Neuronal stem cell (in vitro differentiated cells): ENCODE data around the gene DUSP10.

ENCODE experiments used
- DNase-seq: peaks from one replicate; pipeline ENCODE4 v3.0.0-alpha.2; 2013; ENCODE audit warnings: low spot score
- H2AFZ ChIP-seq: one replicate; pipeline ENCODE4 v1.6.1; 2013; ENCODE audit warnings: mild to moderate bottlenecking, low read length, inconsistent platforms
- H2AK5ac ChIP-seq: 2 replicates; pipeline ENCODE4 v1.6.1; 2013; ENCODE audit warnings: low read depth, mild to moderate bottlenecking, inconsistent platforms, low read length, moderate library complexity, mixed read lengths
- H2BK120ac ChIP-seq: 2 replicates; pipeline ENCODE4 v1.6.1; 2013; ENCODE audit warnings: low read depth, mild to moderate bottlenecking, inconsistent platforms, low read length, moderate library complexity, mixed read lengths
- H2BK12ac ChIP-seq: one replicate; pipeline ENCODE4 v1.6.1; 2013; ENCODE audit warnings: low read length, inconsistent platforms
- H2BK15ac ChIP-seq: 2 replicates; pipeline ENCODE4 v1.6.1; 2013; ENCODE audit warnings: mild to moderate bottlenecking, low read length, inconsistent platforms, mixed read lengths
- H2BK5ac ChIP-seq: one replicate; pipeline ENCODE4 v1.6.1; 2013; ENCODE audit warnings: inconsistent platforms, mild to moderate bottlenecking, low read length, moderate library complexity
- H3K14ac ChIP-seq: one replicate; pipeline ENCODE4 v1.6.1; 2013; ENCODE audit warnings: low read length, inconsistent platforms
- H3K18ac ChIP-seq: 2 replicates; pipeline ENCODE4 v1.6.1; 2013; ENCODE audit warnings: low read length, inconsistent platforms
- H3K23ac ChIP-seq: 2 replicates; pipeline ENCODE4 v1.6.1; 2013; ENCODE audit warnings: low read depth, mild to moderate bottlenecking, mixed read lengths, low read length, inconsistent platforms; ENCODE audit not compliant: poor library complexity
- H3K27ac ChIP-seq: replicated peaks from 3 replicates; pipeline ENCODE4 v1.5.1; 2013; ENCODE audit warnings: low read length, inconsistent platforms
- H3K27me3 ChIP-seq, 3 experiments: 2 replicates each; pipeline ENCODE4 v1.6.1; 2013; ENCODE audit warnings: low read length in 3 of 3, mild to moderate bottlenecking in 2 of 3, inconsistent platforms in 1 of 3, low read depth in 1 of 3, mixed read lengths in 1 of 3, moderate library complexity in 1 of 3; ENCODE audit not compliant: control insufficient read depth in 3 of 3, insufficient read depth in 3 of 3
- H3K36me3 ChIP-seq, 2 donors: replicated peaks in 1 of 2; 2 replicates each; pipeline ENCODE4 v1.6.1; 2013; ENCODE audit warnings: low read length in 2 of 2; ENCODE audit not compliant: control insufficient read depth in 2 of 2, insufficient read depth in 2 of 2
- H3K4ac ChIP-seq: 2 replicates; pipeline ENCODE4 v1.6.1; 2013; ENCODE audit warnings: inconsistent platforms, mild to moderate bottlenecking, low read length, moderate library complexity
- H3K4me1 ChIP-seq, 2 donors: 1 replicate in 1 of 2; 2 replicates in 1 of 2; pipeline ENCODE4 v1.6.1; 2013; ENCODE audit warnings: low read length in 2 of 2, low read depth in 1 of 2; ENCODE audit not compliant: control insufficient read depth in 2 of 2, insufficient read depth in 1 of 2
- H3K4me2 ChIP-seq: one replicate; pipeline ENCODE4 v1.6.1; 2013; ENCODE audit warnings: mild to moderate bottlenecking, low read length, inconsistent platforms; ENCODE audit not compliant: insufficient read depth, poor library complexity, severe bottlenecking
- H3K4me3 ChIP-seq, 2 donors: 2 replicates each; pipeline ENCODE4 v1.5.1; 2013; ENCODE audit warnings: low read length in 2 of 2, mild to moderate bottlenecking in 2 of 2, inconsistent platforms in 1 of 2, moderate library complexity in 1 of 2
- H3K79me1 ChIP-seq: one replicate; pipeline ENCODE4 v1.6.1; 2013; ENCODE audit warnings: low read depth, mild to moderate bottlenecking, inconsistent platforms, low read length, moderate library complexity
- H3K9ac ChIP-seq: one replicate; pipeline ENCODE4 v1.6.1; 2013; ENCODE audit warnings: mild to moderate bottlenecking, low read depth, low read length, inconsistent platforms; ENCODE audit not compliant: poor library complexity
- H3K9me3 ChIP-seq, 2 donors: replicated peaks in 1 of 2; 2 replicates each; pipeline versions ENCODE3 to v1.6.1; 2013; ENCODE audit warnings: low read length in 2 of 2, mild to moderate bottlenecking in 2 of 2, inconsistent platforms in 1 of 2, low read depth in 1 of 2, mixed read lengths in 1 of 2, moderate library complexity in 1 of 2; ENCODE audit not compliant: control insufficient read depth in 2 of 2, insufficient read depth in 1 of 2
- H4K8ac ChIP-seq: one replicate; pipeline ENCODE4 v1.6.1; 2013; ENCODE audit warnings: low read depth, mild to moderate bottlenecking, inconsistent platforms, low read length, moderate library complexity
- H4K91ac ChIP-seq: one replicate; pipeline ENCODE4 v1.6.1; 2013; ENCODE audit warnings: low read length, low read depth, mild to moderate bottlenecking, inconsistent platforms; ENCODE audit not compliant: poor library complexity
- WGBS, 2 donors: extraction: QIAGEN DNeasy Blood & Tissue Kit; methylation state at CpG; one replicate each; pipeline ENCODE4 v1.1.7; 2013; ENCODE audit warnings: missing lambda C conversion rate in 2 of 2, mixed read lengths in 1 of 2; ENCODE audit not compliant: insufficient read length in 2 of 2, insufficient replicate concordance in 1 of 2; ENCODE audit errors: extremely low coverage in 2 of 2; 5-methylcytosine and 5-hydroxymethylcytosine counted together

The DUSP10 gene

DNA sequence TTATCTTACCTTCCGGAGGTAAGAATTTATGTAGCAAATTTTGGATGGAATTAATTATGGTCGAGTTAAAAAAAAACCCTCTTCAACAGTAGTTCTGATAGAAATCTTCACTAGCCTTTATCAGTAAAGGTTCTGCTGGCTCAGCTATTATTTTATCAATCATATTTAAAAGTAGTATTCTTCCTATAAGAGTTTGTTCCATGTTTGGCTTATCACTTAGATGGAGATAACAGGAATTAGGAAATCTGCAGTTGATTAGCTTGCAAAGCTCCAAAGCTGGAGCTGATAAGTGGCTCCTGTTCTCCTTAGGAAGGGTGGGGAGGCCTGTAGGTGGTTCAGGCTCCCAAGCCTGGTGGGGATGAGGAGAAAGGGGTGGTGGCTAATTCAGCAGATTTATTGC lies 31.5 kb upstream of the DUSP10 start:
- no peak overlapping the region for H3K4me2 ChIP-seq
- no peak overlapping the region for H2AK5ac ChIP-seq
- no peak overlapping the region for H3K18ac ChIP-seq
- no peaks in the 10 kb centered on the region for H3K4me1 ChIP-seq
- no peak overlapping the region for H3K14ac ChIP-seq
- no peak overlapping the region for H3K4me3 ChIP-seq
- WGBS, 2 donors, result no CpG with 5 or more reads among the region's 2 CpGs
- no peak overlapping the region for H3K23ac ChIP-seq
- no peak overlapping the region for H3K9ac ChIP-seq
- no peak overlapping the region for H2AFZ ChIP-seq
- no peaks in the 10 kb centered on the region for H3K27me3 ChIP-seq
- no peak overlapping the region for H2BK5ac ChIP-seq
- H4K91ac ChIP-seq, result no peak overlapping the region
- H2BK120ac ChIP-seq, result no peak overlapping the region
- H2BK12ac ChIP-seq, result no peak overlapping the region
- no peaks in the 10 kb centered on the region for H3K9me3 ChIP-seq
- H3K4ac ChIP-seq, result no peak overlapping the region
- no peak for DNase-seq
- no peak overlapping the region for H2BK15ac ChIP-seq
- H3K36me3 ChIP-seq, result no peaks in the 10 kb centered on the region
- H4K8ac ChIP-seq, result no peak overlapping the region
- H3K27ac ChIP-seq, result no peak overlapping the region
- H3K79me1 ChIP-seq, result no peaks in the 10 kb centered on the region

DNA sequence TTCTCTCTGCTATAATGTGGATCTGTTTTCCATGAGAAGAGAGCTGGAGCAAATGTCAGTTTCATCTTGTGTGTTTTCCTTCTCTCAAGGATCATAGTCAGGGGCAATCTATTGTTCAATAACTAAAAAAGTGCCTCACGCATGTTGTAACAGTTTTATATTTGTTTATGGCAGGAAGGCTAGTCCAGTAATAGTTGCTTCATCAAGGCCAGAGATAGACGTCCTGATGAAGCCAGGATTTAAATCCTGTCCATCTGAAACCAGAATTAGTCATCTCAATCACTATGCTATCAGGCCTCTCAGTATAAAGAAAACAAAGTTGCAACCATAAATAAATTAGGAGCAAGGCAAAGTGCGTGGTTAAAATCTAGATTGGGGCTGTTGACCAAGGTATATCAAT lies 30.2 kb upstream of the DUSP10 start:
- Histone ChIP-seq H4K91ac (no peak overlapping the region), H4K8ac (no peak overlapping the region), H3K36me3 (no peaks in the 10 kb centered on the region), H3K79me1 (no peaks in the 10 kb centered on the region), H2BK5ac (no peak overlapping the region), H3K4me2 (no peak overlapping the region), H3K14ac (no peak overlapping the region), H3K9me3 (no peaks in the 10 kb centered on the region), H2BK15ac (no peak overlapping the region), H2BK120ac (no peak overlapping the region), H2AK5ac (no peak overlapping the region), H3K23ac (no peak overlapping the region), H2AFZ (no peak overlapping the region), H3K27me3 (no peaks in the 10 kb centered on the region), H3K4ac (no peak overlapping the region), H2BK12ac (no peak overlapping the region), H3K4me1 (no peaks in the 10 kb centered on the region), H3K4me3 (no peak overlapping the region), H3K27ac (no peak overlapping the region), H3K9ac (no peak overlapping the region), H3K18ac (no peak overlapping the region)
- no CpG with 5 or more reads among the region's 3 CpGs for WGBS, 2 donors
- no peak for DNase-seq

DNA sequence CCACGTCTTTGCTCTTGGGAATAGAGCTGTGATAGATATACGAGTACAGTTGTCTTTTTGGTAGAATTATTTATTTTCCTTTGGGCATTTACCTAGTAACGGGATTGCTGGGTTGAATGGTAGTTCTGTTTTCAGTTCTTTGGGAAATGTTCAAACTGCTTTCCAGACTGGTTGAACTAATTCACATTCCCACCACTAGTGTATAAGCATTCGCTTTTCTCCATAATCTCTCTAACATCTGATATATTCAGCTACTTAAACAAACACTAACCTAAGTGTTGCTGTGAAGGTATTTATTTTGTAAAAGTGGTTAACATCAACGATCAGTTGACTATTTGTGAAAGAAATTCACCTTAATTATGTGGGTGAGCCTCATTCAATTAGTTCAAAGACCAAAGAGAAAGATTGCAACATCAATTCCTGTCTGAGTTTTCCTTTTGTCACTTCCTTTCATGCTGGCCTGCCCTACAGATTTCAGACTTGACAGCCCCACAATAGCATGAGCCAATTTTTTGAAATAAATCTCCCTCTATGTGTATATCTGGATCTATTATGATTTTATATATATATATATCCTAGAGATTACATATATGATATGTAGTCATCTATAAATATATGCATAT lies 26.7 kb upstream of the DUSP10 start:
- H4K8ac ChIP-seq, result no peak overlapping the region
- H3K79me1 ChIP-seq, result no peaks in the 10 kb centered on the region
- H3K4me3 ChIP-seq, result no peak overlapping the region
- H3K4me1 ChIP-seq, result no peaks in the 10 kb centered on the region
- no CpG with 5 or more reads among the region's 5 CpGs for WGBS, 2 donors
- H2AFZ ChIP-seq, result no peak overlapping the region
- no peak overlapping the region for H3K9ac ChIP-seq
- no peak overlapping the region for H3K4me2 ChIP-seq
- no peak for DNase-seq
- no peak overlapping the region for H4K91ac ChIP-seq
- no peak overlapping the region for H3K18ac ChIP-seq
- H2BK5ac ChIP-seq, result no peak overlapping the region
- no peak overlapping the region for H2BK15ac ChIP-seq
- no peak overlapping the region for H2AK5ac ChIP-seq
- H3K14ac ChIP-seq, result no peak overlapping the region
- H3K4ac ChIP-seq, result no peak overlapping the region
- no peaks in the 10 kb centered on the region for H3K27me3 ChIP-seq
- no peak overlapping the region for H2BK12ac ChIP-seq
- no peaks in the 10 kb centered on the region for H3K9me3 ChIP-seq
- H2BK120ac ChIP-seq, result no peak overlapping the region
- no peak overlapping the region for H3K23ac ChIP-seq
- H3K36me3 ChIP-seq, result no peaks in the 10 kb centered on the region
- no peak overlapping the region for H3K27ac ChIP-seq

DNA sequence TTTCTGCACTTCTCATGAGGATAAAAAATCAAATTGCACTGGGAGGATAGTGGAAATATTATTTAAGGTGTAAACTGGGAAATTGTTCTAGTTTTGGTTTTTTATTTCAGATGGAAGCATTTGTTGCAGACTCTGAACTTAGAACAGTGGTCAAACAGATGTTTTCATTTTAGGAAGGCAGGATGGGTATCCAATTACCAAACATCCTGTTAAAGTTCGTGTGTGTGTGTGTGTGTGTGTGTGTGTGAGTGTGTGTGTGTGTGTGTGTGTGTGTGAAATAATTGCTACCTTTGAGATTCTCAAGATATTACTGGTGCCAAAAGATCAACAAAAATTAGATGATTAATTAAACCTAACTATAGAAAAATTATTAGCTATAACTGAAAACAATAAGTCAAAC lies 24.3 kb upstream of the DUSP10 start:
- no CpG with 5 or more reads among the region's 1 CpG for WGBS, 2 donors
- Histone ChIP-seq H3K14ac (no peak overlapping the region), H3K27ac (no peak overlapping the region)

More for the DNA sequence above, 24.3 kb upstream of the DUSP10 start:
- Histone ChIP-seq H3K4me1 (no peaks in the 10 kb centered on the region), H3K9ac (no peak overlapping the region), H3K23ac (no peak overlapping the region), H2AK5ac (no peak overlapping the region), H2BK120ac (no peak overlapping the region), H2BK12ac (no peak overlapping the region), H3K36me3 (no peaks in the 10 kb centered on the region), H2BK5ac (no peak overlapping the region), H4K8ac (no peak overlapping the region), H3K27me3 (no peaks in the 10 kb centered on the region), H3K9me3 (no peaks in the 10 kb centered on the region), H3K4ac (no peak overlapping the region), H3K79me1 (no peaks in the 10 kb centered on the region), H4K91ac (no peak overlapping the region), H3K4me3 (no peak overlapping the region), H2AFZ (no peak overlapping the region), H3K4me2 (no peak overlapping the region), H3K18ac (no peak overlapping the region), H2BK15ac (no peak overlapping the region)
- no peak for DNase-seq
